A549 (cell line): ENCODE data around the gene ITM2C.

Experiments used
- CEBPB ChIP-seq, 2 experiments: fragments of >200 bp in 1 of 2; sonication (Bioruptor Twin) in 1 of 2; formaldehyde crosslinking in 1 of 2; IDR thresholded peaks; 2 replicates each; pipeline ENCODE4 v1.6.1; 2012 to 2016
- CHD4 ChIP-seq: fragments of 200-600 bp; sonication (generic); IDR thresholded peaks from 2 replicates; pipeline ENCODE4 v1.6.1; 2016; ENCODE audit warnings: antibody characterized with exemption, mild to moderate bottlenecking, borderline replicate concordance
- EP300 ChIP-seq, 2 experiments: fragments of >200 bp; sonication (Bioruptor Twin); formaldehyde crosslinking; IDR thresholded peaks; 2 replicates in 1 of 2; 3 replicates in 1 of 2; pipeline ENCODE4 v1.6.1; 2016 to 2017
- FOSL2 ChIP-seq, 2 experiments: fragments of 450-650 bp in 1 of 2; fragments of >200 bp in 1 of 2; sonication (Bioruptor Twin) in 1 of 2; formaldehyde crosslinking; IDR thresholded peaks; 2 replicates each; pipeline versions ENCODE4 v1.5.0 to v1.6.1; 2016 to 2020; ENCODE audit warnings: mild to moderate bottlenecking in 1 of 2, moderate library complexity in 1 of 2
- KDM1A ChIP-seq: fragments of 200-600 bp; sonication (generic); IDR thresholded peaks from 2 replicates; pipeline ENCODE4 v1.6.1; 2016; ENCODE audit warnings: low read depth, mild to moderate bottlenecking
- NPAS2 ChIP-seq: fragments of 250-450 bp; sonication (Bioruptor Pico); IDR thresholded peaks from 2 replicates; pipeline ENCODE4 v1.8.0; 2022; ENCODE audit warnings: mild to moderate bottlenecking, moderate library complexity, borderline replicate concordance
- POLR2A ChIP-seq: IDR thresholded peaks from 2 replicates; pipeline ENCODE4 v1.6.1; 2012; ENCODE audit warnings: mild to moderate bottlenecking, low read length
- POLR2AphosphoS2 ChIP-seq: conservative IDR thresholded peaks from 2 replicates; pipeline ENCODE4 v1.6.1; 2012; ENCODE audit warnings: low read length, improper control_type of control experiment, inconsistent platforms
- TF ChIP-seq, protein P1 (sequence below): fragments of >200 bp; sonication (Bioruptor Twin); formaldehyde crosslinking; IDR thresholded peaks from 3 replicates; pipeline ENCODE4 v1.5.1; 2016
- TF ChIP-seq, protein P2 (sequence below): fragments of 200-600 bp; sonication (generic); IDR thresholded peaks from 2 replicates; pipeline ENCODE4 v1.6.1; 2016; ENCODE audit warnings: antibody characterized with exemption, mild to moderate bottlenecking, moderate library complexity
- TF ChIP-seq, protein P3 (sequence below): IDR thresholded peaks from 2 replicates; pipeline ENCODE4 v1.6.1; 2012
- TF ChIP-seq, protein P4 (sequence below): fragments of 450-650 bp; IDR thresholded peaks from 2 replicates; pipeline ENCODE4 v1.6.1; 2014; ENCODE audit warnings: antibody characterized with exemption
- TF ChIP-seq, protein P5 (sequence below): IDR thresholded peaks from 2 replicates; pipeline ENCODE4 v1.6.1; 2012

DNA sequence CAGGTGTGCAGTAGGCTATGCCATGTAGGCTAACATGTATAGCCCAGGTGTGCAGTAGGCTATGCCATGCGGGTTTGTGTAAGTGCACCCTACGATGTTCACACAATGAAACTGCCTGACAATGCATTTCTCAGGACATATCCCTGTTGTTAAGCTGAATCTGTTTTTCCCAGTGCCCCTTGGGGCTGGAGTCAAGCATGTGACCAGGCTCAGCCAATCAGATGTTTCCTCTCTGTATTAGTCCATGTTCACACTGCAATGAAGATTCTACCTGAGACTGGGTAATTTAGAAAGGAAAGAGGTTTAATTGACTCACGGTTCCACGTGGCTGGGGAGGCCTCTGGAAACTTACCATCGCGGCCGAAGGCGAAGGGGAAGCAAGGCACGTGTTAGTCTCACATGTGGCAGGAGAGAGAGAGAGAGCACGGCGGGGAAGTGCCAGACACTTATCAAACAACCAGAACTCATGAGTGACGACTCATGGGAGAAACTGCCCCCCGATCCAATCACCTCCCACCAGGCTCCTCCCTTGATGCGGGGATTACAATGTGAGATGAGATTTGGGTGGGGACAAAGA lies 24.2 kb downstream of the ITM2C start:
- TF ChIP-seq POLR2A (no peak), FOSL2 (IDR thresholded peaks at IDR 0.05) (no peak), FOSL2 (CRISPR knock-in tag; IDR thresholded peaks at IDR 0.05) (no peak), NPAS2 (no peak), EP300 (IDR thresholded peaks at IDR 0.05) (no peak), KDM1A (no peak), POLR2AphosphoS2 (no peak), CEBPB (IDR thresholded peaks at IDR 0.05) (no peak), CHD4 (no peak)
- TF ChIP-seq, protein P1, sequence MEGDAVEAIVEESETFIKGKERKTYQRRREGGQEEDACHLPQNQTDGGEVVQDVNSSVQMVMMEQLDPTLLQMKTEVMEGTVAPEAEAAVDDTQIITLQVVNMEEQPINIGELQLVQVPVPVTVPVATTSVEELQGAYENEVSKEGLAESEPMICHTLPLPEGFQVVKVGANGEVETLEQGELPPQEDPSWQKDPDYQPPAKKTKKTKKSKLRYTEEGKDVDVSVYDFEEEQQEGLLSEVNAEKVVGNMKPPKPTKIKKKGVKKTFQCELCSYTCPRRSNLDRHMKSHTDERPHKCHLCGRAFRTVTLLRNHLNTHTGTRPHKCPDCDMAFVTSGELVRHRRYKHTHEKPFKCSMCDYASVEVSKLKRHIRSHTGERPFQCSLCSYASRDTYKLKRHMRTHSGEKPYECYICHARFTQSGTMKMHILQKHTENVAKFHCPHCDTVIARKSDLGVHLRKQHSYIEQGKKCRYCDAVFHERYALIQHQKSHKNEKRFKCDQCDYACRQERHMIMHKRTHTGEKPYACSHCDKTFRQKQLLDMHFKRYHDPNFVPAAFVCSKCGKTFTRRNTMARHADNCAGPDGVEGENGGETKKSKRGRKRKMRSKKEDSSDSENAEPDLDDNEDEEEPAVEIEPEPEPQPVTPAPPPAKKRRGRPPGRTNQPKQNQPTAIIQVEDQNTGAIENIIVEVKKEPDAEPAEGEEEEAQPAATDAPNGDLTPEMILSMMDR = no peak
- TF ChIP-seq, protein P2, sequence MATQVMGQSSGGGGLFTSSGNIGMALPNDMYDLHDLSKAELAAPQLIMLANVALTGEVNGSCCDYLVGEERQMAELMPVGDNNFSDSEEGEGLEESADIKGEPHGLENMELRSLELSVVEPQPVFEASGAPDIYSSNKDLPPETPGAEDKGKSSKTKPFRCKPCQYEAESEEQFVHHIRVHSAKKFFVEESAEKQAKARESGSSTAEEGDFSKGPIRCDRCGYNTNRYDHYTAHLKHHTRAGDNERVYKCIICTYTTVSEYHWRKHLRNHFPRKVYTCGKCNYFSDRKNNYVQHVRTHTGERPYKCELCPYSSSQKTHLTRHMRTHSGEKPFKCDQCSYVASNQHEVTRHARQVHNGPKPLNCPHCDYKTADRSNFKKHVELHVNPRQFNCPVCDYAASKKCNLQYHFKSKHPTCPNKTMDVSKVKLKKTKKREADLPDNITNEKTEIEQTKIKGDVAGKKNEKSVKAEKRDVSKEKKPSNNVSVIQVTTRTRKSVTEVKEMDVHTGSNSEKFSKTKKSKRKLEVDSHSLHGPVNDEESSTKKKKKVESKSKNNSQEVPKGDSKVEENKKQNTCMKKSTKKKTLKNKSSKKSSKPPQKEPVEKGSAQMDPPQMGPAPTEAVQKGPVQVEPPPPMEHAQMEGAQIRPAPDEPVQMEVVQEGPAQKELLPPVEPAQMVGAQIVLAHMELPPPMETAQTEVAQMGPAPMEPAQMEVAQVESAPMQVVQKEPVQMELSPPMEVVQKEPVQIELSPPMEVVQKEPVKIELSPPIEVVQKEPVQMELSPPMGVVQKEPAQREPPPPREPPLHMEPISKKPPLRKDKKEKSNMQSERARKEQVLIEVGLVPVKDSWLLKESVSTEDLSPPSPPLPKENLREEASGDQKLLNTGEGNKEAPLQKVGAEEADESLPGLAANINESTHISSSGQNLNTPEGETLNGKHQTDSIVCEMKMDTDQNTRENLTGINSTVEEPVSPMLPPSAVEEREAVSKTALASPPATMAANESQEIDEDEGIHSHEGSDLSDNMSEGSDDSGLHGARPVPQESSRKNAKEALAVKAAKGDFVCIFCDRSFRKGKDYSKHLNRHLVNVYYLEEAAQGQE = no peak
- TF ChIP-seq, protein P3, sequence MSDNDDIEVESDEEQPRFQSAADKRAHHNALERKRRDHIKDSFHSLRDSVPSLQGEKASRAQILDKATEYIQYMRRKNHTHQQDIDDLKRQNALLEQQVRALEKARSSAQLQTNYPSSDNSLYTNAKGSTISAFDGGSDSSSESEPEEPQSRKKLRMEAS = no peak
- TF ChIP-seq, protein P4, sequence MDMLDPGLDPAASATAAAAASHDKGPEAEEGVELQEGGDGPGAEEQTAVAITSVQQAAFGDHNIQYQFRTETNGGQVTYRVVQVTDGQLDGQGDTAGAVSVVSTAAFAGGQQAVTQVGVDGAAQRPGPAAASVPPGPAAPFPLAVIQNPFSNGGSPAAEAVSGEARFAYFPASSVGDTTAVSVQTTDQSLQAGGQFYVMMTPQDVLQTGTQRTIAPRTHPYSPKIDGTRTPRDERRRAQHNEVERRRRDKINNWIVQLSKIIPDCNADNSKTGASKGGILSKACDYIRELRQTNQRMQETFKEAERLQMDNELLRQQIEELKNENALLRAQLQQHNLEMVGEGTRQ = no peak
- TF ChIP-seq, protein P5, sequence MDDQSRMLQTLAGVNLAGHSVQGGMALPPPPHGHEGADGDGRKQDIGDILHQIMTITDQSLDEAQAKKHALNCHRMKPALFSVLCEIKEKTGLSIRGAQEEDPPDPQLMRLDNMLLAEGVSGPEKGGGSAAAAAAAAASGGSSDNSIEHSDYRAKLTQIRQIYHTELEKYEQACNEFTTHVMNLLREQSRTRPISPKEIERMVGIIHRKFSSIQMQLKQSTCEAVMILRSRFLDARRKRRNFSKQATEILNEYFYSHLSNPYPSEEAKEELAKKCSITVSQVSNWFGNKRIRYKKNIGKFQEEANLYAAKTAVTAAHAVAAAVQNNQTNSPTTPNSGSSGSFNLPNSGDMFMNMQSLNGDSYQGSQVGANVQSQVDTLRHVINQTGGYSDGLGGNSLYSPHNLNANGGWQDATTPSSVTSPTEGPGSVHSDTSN = no peak
